Stimulated activated naive CD8-positive, alpha-beta T cell treated with anti-CD3 and anti-CD28 coated beads, Interleukin-15, amount 100 ng/mL, for 72 hours (primary cell): ENCODE measurements around the gene RNF123.

ENCODE experiments used
- ATAC-seq: fragments of 150-1000 bp; cut with Tn5 transposase; 2 replicates; pipeline ENCODE4 v1.10.0; 2021; ENCODE audit warnings: mild to moderate bottlenecking, moderate library complexity
- DNase-seq, 2 donors: peaks; one replicate each; pipeline ENCODE4 v3.0.0; 2021 to 2022
- H3K27ac Mint-ChIP-seq, 2 donors: one replicate each; pipeline ENCODE4 v1.8.0; 2022; ENCODE audit warnings: mild to moderate bottlenecking in 2 of 2, mixed read lengths in 2 of 2, moderate library complexity in 2 of 2
- H3K27me3 Mint-ChIP-seq: one replicate; pipeline ENCODE4 v1.8.0; 2022; ENCODE audit warnings: mixed read lengths
- H3K4me1 Mint-ChIP-seq: one replicate; pipeline ENCODE4 v1.8.0; 2022; ENCODE audit warnings: mild to moderate bottlenecking, mixed read lengths
- H3K4me3 Mint-ChIP-seq, 2 donors: one replicate each; pipeline ENCODE4 v1.8.0; 2022; ENCODE audit warnings: mild to moderate bottlenecking in 2 of 2, mixed read lengths in 2 of 2, moderate library complexity in 1 of 2
- H3K9me3 Mint-ChIP-seq, 2 donors: one replicate each; pipeline ENCODE4 v1.8.0; 2022; ENCODE audit warnings: mixed read lengths in 2 of 2

Gene RNF123

GRCh38 chr3:49700453-49701128, 11.2 kb downstream of the RNF123 start:
- no peaks in the 10 kb centered on the region for H3K27me3 Mint-ChIP-seq
- peaks cover 9% of the 10 kb centered on the region for H3K4me1 Mint-ChIP-seq
- H3K9me3 Mint-ChIP-seq, result no peaks in the 10 kb centered on the region
- ATAC-seq (no peak), DNase-seq (no peak)
- H3K27ac Mint-ChIP-seq, result no peak overlapping the region
- no peak overlapping the region for H3K4me3 Mint-ChIP-seq

- no peak overlapping the region for H3K27ac Mint-ChIP-seq
- no peak for DNase-seq
- ATAC-seq, result no peak
Measured at GRCh38 chr3:49701388-49702077, 12.2 kb downstream of the RNF123 start.

GRCh38 chr3:49702672-49703071, 13.3 kb downstream of the RNF123 start:
- Mint-ChIP-seq H3K27ac (peak overlapping the region in 1 of 2 donors; percentile 57), H3K9me3 (no peaks in the 10 kb centered on the region), H3K4me1 (peaks cover 9% of the 10 kb centered on the region), H3K27me3 (no peaks in the 10 kb centered on the region), H3K4me3 (no peak overlapping the region)
- DNase-seq (no peak), ATAC-seq (no peak)

More at GRCh38 chr3:49701388-49702077, 12.2 kb downstream of the RNF123 start:
- Mint-ChIP-seq H3K27me3 (no peaks in the 10 kb centered on the region), H3K9me3 (no peaks in the 10 kb centered on the region), H3K4me3 (no peak overlapping the region), H3K4me1 (peaks cover 9% of the 10 kb centered on the region)

GRCh38 chr3:49703443-49703927, 14.1 kb downstream of the RNF123 start:
- DNase-seq (peak; percentile 68 to 77), ATAC-seq (peak; percentile 93)
- no peak overlapping the region for H3K4me3 Mint-ChIP-seq
- peak overlapping the region in 1 of 2 donors; percentile 66 for H3K27ac Mint-ChIP-seq
- H3K9me3 Mint-ChIP-seq, result no peaks in the 10 kb centered on the region
- H3K4me1 Mint-ChIP-seq, result peaks cover 9% of the 10 kb centered on the region
- no peaks in the 10 kb centered on the region for H3K27me3 Mint-ChIP-seq

- Mint-ChIP-seq H3K4me1 (peaks cover 9% of the 10 kb centered on the region), H3K4me3 (no peak overlapping the region), H3K9me3 (no peaks in the 10 kb centered on the region), H3K27me3 (no peaks in the 10 kb centered on the region), H3K27ac (peak overlapping the region in 1 of 2 donors; percentile 66)
- no peak for DNase-seq
- ATAC-seq, result no peak
Measured at GRCh38 chr3:49703956-49704355, 14.6 kb downstream of the RNF123 start.

- Mint-ChIP-seq H3K4me3 (no peak overlapping the region), H3K9me3 (no peaks in the 10 kb centered on the region), H3K27ac (no peak overlapping the region), H3K27me3 (no peaks in the 10 kb centered on the region), H3K4me1 (peaks cover 9% of the 10 kb centered on the region)
- DNase-seq (no peak), ATAC-seq (no peak)
Measured at GRCh38 chr3:49704629-49705028, 15.3 kb downstream of the RNF123 start.

- peaks cover 9% of the 10 kb centered on the region for H3K4me1 Mint-ChIP-seq
- no peak for DNase-seq
Measured at GRCh38 chr3:49705390-49705960, 16.1 kb downstream of the RNF123 start.

GRCh38 chr3:49706456-49707112, 17.2 kb downstream of the RNF123 start:
- no peaks in the 10 kb centered on the region for H3K9me3 Mint-ChIP-seq

More at GRCh38 chr3:49705390-49705960, 16.1 kb downstream of the RNF123 start:
- H3K27me3 Mint-ChIP-seq, result no peaks in the 10 kb centered on the region
- H3K27ac Mint-ChIP-seq, result no peak overlapping the region
- H3K4me3 Mint-ChIP-seq, result no peak overlapping the region
- ATAC-seq, result no peak
- H3K9me3 Mint-ChIP-seq, result no peaks in the 10 kb centered on the region

GRCh38 chr3:49707113-49707480, 17.7 kb downstream of the RNF123 start:
- H3K27ac Mint-ChIP-seq, result peak overlapping the region in 1 of 2 donors; percentile 7
- H3K4me3 Mint-ChIP-seq, result no peak overlapping the region
- no peaks in the 10 kb centered on the region for H3K9me3 Mint-ChIP-seq
- H3K4me1 Mint-ChIP-seq, result peaks cover 17% of the 10 kb centered on the region
- H3K27me3 Mint-ChIP-seq, result no peaks in the 10 kb centered on the region
- ATAC-seq (no peak), DNase-seq (no peak)

More at GRCh38 chr3:49706456-49707112, 17.2 kb downstream of the RNF123 start:
- DNase-seq, result no peak
- no peak for ATAC-seq
- Mint-ChIP-seq H3K27ac (no peak overlapping the region), H3K4me3 (no peak overlapping the region), H3K27me3 (no peaks in the 10 kb centered on the region), H3K4me1 (peaks cover 12% of the 10 kb centered on the region)

GRCh38 chr3:49709852-49710251, 20.5 kb downstream of the RNF123 start:
- no peak overlapping the region for H3K27ac Mint-ChIP-seq
- H3K9me3 Mint-ChIP-seq, result no peaks in the 10 kb centered on the region
- H3K4me1 Mint-ChIP-seq, result peaks cover 23% of the 10 kb centered on the region
- DNase-seq, result no peak
- ATAC-seq, result no peak
- no peaks in the 10 kb centered on the region for H3K27me3 Mint-ChIP-seq
- no peak overlapping the region for H3K4me3 Mint-ChIP-seq

GRCh38 chr3:49711489-49711888, 22.1 kb downstream of the RNF123 start:
- Mint-ChIP-seq H3K4me1 (peaks cover 23% of the 10 kb centered on the region), H3K4me3 (no peak overlapping the region), H3K27me3 (no peaks in the 10 kb centered on the region), H3K27ac (peak overlapping the region in 1 of 2 donors; percentile 59), H3K9me3 (no peaks in the 10 kb centered on the region)
- DNase-seq, result no peak
- no peak for ATAC-seq

- no peak overlapping the region for H3K4me3 Mint-ChIP-seq
- DNase-seq (no peak), ATAC-seq (no peak)
- H3K27me3 Mint-ChIP-seq, result no peaks in the 10 kb centered on the region
- H3K27ac Mint-ChIP-seq, result no peak overlapping the region
- H3K4me1 Mint-ChIP-seq, result peaks cover 23% of the 10 kb centered on the region
- no peaks in the 10 kb centered on the region for H3K9me3 Mint-ChIP-seq
Measured at GRCh38 chr3:49712166-49712565, 22.8 kb downstream of the RNF123 start.

GRCh38 chr3:49712631-49713317, 23.4 kb downstream of the RNF123 start:
- no peak for DNase-seq
- ATAC-seq, result no peak
- Mint-ChIP-seq H3K9me3 (no peaks in the 10 kb centered on the region), H3K27ac (no peak overlapping the region), H3K4me3 (no peak overlapping the region), H3K27me3 (no peaks in the 10 kb centered on the region), H3K4me1 (peaks cover 23% of the 10 kb centered on the region)

- ATAC-seq (no peak), DNase-seq (no peak)
- no peak overlapping the region for H3K4me3 Mint-ChIP-seq
- no peaks in the 10 kb centered on the region for H3K9me3 Mint-ChIP-seq
- no peaks in the 10 kb centered on the region for H3K27me3 Mint-ChIP-seq
- H3K27ac Mint-ChIP-seq, result peak overlapping the region in 1 of 2 donors; percentile 48
- H3K4me1 Mint-ChIP-seq, result peaks cover 26% of the 10 kb centered on the region
Measured at GRCh38 chr3:49713336-49714105, 24.2 kb downstream of the RNF123 start.
